ENCODE data around the gene C9orf85. TPM values are rescaled to one million over a fixed set of nuclear protein-coding genes. Genes with fewer than 3 reads are reported as not detected.

C9orf85 gene
- polyA plus RNA-seq, 2 of the 4 experiments (the other 2 are of a cell fraction), result 15.9 to 24.6 TPM

GRCh38 chr9:71915495-71915894 lies 4.1 kb downstream of the C9orf85 start:
- ChIA-PET POLR2A (no interaction called here), CTCF (interaction anchor here (1.5 kb wide), 1 partner anchor 22 kb away, joined by 3 read pairs; no protein-coding TSS in a partner anchor)
- Histone ChIP-seq H3K4me2 (no peak overlapping the region), H3K4me3 (no peak overlapping the region), H3K27ac (no peak overlapping the region), H3K4me1 (peaks cover 12% of the 10 kb centered on the region; the same call in 1 of the 3 replicates), H3K9me3 (no peaks in the 10 kb centered on the region)
- TF ChIP-seq PHF8 (IDR thresholded peaks at IDR 0.05; ENCODE audit: borderline replicate concordance, low read depth) (no peak), HMGXB4 (CRISPR knock-in tag; IDR thresholded peaks at IDR 0.05; ENCODE audit: borderline replicate concordance) (no peak), BCL3 (IDR thresholded peaks at IDR 0.05) (no peak), ATOH8 (CRISPR knock-in tag; IDR thresholded peaks at IDR 0.05; ENCODE audit: low read depth) (no peak), KDM5A (IDR thresholded peaks at IDR 0.05) (no peak), PBX3 (IDR thresholded peaks at IDR 0.05) (no peak), KDM1A (IDR thresholded peaks at IDR 0.05; ENCODE audit: low read depth) (no peak), POLR2A (IDR thresholded peaks at IDR 0.05; ENCODE audit: low read length) (no peak), TP53 (CRISPR knock-in tag; IDR thresholded peaks at IDR 0.05) (no peak), ZSCAN20 (CRISPR knock-in tag; IDR thresholded peaks at IDR 0.05) (no peak), HES2 (IDR thresholded peaks at IDR 0.05) (no peak), SREBF2 (IDR thresholded peaks at IDR 0.05) (no peak), RARB (CRISPR knock-in tag; IDR thresholded peaks at IDR 0.05) (no peak), JUN (IDR thresholded peaks at IDR 0.05) (no peak), RFX5 (IDR thresholded peaks at IDR 0.05) (no peak), RAD21 (conservative IDR thresholded peaks at IDR 0.05 in 1 of 2, IDR thresholded peaks at IDR 0.05 in 1 of 2) (no peak), RNF2 (IDR thresholded peaks at IDR 0.05; ENCODE audit: borderline replicate concordance, low read depth) (no peak), CTCF (IDR thresholded peaks at IDR 0.05) (no peak), HDAC2 (IDR thresholded peaks at IDR 0.05) (no peak), BHLHE40 (IDR thresholded peaks at IDR 0.05; ENCODE audit: low read depth, low read length) (no peak)
- ATAC-seq, result no peak
- no peak for DNase-seq (ENCODE audit: low read depth in 1 of 2, low spot score in 1 of 2)
- no peak for FAIRE-seq

GRCh38 chr9:71916834-71917534 lies 5.5 kb downstream of the C9orf85 start:
- Histone ChIP-seq H3K27ac (no peak overlapping the region), H3K4me1 (peaks cover 12% of the 10 kb centered on the region; the same call in 1 of the 3 replicates), H3K4me3 (no peak overlapping the region), H3K9me3 (no peaks in the 10 kb centered on the region), H3K4me2 (no peak overlapping the region)
- ChIA-PET CTCF (no interaction called here), POLR2A (no interaction called here)
- no peak for FAIRE-seq
- no peak for ATAC-seq
- TF ChIP-seq CHD4 (IDR thresholded peaks at IDR 0.05; ENCODE audit: borderline replicate concordance) (no peak), KDM1A (IDR thresholded peaks at IDR 0.05; ENCODE audit: low read depth) (no peak), RCOR1 (IDR thresholded peaks at IDR 0.05; ENCODE audit: low read depth, low read length) (no peak), JUN (IDR thresholded peaks at IDR 0.05) (no peak), EHF (CRISPR knock-in tag; IDR thresholded peaks at IDR 0.05) (no peak), CEBPB (IDR thresholded peaks at IDR 0.05) (no peak), CBX2 (IDR thresholded peaks at IDR 0.05; ENCODE audit: borderline replicate concordance, low read depth) (no peak), HOXA7 (CRISPR knock-in tag; IDR thresholded peaks at IDR 0.05) (no peak), ZFP36 (IDR thresholded peaks at IDR 0.05; ENCODE audit: borderline replicate concordance, partially characterized antibody) (no peak), RARB (CRISPR knock-in tag; IDR thresholded peaks at IDR 0.05) (no peak), ESRRA (IDR thresholded peaks at IDR 0.05; ENCODE audit: borderline replicate concordance, low read length) (no peak)
- no peak for DNase-seq (ENCODE audit: low read depth in 1 of 2, low spot score in 1 of 2)
